NB4 (cell line): Measurements from ENCODE around the gene CCDC106.

Experiments used
- MYC ChIP-seq: IDR thresholded peaks from 2 replicates; pipeline ENCODE4 v1.6.1; 2011; ENCODE audit warnings: low read depth, low read length
- TF ChIP-seq, protein P1 (sequence below): IDR thresholded peaks from one replicate; pipeline ENCODE4 v1.5.1; 2012; ENCODE audit warnings: low read depth, low read length
- TF ChIP-seq, protein P2 (sequence below): IDR thresholded peaks from 2 replicates; pipeline ENCODE4 v1.6.1; 2011; ENCODE audit warnings: low read depth, low read length

DNA sequence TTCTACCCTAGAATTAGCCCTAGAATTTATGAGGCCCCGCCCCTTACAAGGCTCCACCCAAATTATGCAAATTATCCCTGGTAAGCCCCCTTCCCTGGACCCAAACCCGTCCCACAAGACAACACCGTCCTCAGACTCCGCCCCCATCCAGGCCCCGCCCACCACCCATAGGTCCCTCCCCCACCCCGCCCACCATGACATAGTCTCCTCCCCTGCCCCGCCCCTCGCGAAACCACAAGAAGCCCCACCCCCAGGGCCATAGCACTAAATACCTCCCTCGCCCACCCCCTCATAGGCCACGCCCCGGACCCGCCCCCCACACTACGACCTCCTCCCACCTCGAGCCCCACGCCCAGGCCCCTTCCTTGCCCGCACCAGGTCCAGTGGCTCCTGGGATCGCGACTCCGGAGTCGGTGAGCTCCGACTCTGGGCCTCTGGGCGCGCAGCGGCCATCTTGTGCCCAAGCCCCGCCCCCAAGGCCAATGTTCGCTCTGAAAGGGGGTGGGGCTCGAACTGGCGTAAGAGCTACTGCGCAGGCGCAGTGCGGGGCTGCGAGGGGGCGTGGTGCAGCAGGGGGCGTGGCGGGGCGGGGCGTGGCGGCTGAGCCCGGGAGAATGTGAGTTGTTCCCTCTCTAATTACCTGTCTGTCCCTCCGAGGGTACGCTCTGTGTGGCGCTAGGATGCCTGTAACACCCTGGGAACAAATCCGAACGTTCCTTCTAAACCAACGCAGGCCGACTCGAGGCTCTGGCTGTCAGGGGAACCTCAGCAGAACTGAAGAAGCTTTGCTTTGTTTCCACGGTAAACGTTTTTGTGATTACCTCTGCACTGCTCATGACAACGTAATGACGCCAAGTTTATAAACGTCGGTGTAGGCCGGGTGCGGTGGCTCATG is 23.7 kb upstream of the CCDC106 start, which contains the start of gene ZNF784:
- TF ChIP-seq, protein P1, sequence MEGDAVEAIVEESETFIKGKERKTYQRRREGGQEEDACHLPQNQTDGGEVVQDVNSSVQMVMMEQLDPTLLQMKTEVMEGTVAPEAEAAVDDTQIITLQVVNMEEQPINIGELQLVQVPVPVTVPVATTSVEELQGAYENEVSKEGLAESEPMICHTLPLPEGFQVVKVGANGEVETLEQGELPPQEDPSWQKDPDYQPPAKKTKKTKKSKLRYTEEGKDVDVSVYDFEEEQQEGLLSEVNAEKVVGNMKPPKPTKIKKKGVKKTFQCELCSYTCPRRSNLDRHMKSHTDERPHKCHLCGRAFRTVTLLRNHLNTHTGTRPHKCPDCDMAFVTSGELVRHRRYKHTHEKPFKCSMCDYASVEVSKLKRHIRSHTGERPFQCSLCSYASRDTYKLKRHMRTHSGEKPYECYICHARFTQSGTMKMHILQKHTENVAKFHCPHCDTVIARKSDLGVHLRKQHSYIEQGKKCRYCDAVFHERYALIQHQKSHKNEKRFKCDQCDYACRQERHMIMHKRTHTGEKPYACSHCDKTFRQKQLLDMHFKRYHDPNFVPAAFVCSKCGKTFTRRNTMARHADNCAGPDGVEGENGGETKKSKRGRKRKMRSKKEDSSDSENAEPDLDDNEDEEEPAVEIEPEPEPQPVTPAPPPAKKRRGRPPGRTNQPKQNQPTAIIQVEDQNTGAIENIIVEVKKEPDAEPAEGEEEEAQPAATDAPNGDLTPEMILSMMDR: no peak
- TF ChIP-seq MYC: no peak
- TF ChIP-seq, protein P2, sequence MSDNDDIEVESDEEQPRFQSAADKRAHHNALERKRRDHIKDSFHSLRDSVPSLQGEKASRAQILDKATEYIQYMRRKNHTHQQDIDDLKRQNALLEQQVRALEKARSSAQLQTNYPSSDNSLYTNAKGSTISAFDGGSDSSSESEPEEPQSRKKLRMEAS: no peak
